ENCODE data around the gene GRIN2D.
"Not testable (repeated sequence)": the region's sequence is repeated elsewhere in the genome, so short reads cannot be mapped to it uniquely, and the experiment has no call there.

Gene GRIN2D

DNA sequence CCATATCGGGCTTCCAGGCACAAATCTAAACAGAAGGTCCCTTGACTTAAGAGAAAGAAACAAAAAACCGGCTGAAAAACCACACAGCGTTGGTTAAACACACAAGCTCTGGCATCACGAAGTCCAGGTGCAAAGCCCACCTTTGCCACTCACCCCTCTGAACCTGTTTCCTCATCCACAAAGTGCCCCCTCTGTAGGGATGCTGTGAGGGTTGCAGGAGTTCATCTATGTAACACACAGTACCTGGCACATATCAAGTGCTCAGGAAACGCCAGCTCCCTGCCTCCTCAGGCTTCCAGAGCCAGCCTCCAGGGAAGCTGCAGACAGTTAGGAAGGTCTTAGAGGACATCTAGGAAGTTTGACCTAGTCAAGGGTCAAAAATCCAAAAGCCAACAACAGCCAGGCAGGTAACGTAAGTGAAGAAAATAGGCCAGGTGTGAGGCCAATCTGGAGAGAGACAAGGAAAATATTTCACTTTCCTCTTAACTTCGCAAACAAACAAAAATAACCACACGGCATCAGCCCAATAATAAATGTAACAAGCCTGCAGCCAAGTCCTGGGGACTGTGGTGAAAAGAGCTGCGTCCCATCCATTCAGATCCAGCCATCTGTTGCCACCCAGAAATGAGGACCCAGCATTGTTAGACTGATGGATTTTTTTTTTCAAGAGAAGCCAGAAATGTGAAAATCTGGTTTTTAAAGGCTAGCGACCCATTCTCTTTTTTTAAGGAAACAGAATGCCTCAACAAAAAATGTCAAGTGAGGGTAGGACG is 12.1 kb upstream of the GRIN2D start:
- no peak overlapping the region for H3K4me3 ChIP-seq (ENCODE audit: low read depth, low read length)
- TF ChIP-seq, protein P1, sequence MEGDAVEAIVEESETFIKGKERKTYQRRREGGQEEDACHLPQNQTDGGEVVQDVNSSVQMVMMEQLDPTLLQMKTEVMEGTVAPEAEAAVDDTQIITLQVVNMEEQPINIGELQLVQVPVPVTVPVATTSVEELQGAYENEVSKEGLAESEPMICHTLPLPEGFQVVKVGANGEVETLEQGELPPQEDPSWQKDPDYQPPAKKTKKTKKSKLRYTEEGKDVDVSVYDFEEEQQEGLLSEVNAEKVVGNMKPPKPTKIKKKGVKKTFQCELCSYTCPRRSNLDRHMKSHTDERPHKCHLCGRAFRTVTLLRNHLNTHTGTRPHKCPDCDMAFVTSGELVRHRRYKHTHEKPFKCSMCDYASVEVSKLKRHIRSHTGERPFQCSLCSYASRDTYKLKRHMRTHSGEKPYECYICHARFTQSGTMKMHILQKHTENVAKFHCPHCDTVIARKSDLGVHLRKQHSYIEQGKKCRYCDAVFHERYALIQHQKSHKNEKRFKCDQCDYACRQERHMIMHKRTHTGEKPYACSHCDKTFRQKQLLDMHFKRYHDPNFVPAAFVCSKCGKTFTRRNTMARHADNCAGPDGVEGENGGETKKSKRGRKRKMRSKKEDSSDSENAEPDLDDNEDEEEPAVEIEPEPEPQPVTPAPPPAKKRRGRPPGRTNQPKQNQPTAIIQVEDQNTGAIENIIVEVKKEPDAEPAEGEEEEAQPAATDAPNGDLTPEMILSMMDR (IDR thresholded peaks at IDR 0.05; ENCODE audit: borderline replicate concordance, insufficient read depth, low read depth, low read length) = no peak

DNA sequence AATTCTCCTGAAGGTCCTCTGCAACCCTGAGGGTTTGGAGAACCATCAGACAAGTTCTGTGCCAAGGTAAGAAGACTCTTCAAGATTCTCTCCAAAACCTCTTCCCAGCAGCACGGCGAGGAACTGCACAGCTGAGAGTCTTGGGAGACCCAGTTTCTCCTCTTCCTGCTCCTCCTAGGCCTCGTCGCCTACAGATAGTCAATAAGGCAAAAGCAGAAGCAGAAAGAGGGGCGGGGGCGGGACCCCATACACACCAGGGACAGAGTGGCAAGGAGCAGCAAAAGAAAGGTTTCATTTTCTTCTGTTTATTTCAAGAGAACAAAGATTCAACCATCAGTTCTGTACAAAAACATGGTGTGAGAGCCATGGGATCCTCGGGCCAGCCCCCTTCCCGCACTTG is 11.2 kb upstream of the GRIN2D start:
- TF ChIP-seq, protein P1 (IDR thresholded peaks at IDR 0.05; ENCODE audit: borderline replicate concordance, insufficient read depth, low read depth, low read length) = no peak
- no peak overlapping the region for H3K4me3 ChIP-seq (ENCODE audit: low read depth, low read length)

DNA sequence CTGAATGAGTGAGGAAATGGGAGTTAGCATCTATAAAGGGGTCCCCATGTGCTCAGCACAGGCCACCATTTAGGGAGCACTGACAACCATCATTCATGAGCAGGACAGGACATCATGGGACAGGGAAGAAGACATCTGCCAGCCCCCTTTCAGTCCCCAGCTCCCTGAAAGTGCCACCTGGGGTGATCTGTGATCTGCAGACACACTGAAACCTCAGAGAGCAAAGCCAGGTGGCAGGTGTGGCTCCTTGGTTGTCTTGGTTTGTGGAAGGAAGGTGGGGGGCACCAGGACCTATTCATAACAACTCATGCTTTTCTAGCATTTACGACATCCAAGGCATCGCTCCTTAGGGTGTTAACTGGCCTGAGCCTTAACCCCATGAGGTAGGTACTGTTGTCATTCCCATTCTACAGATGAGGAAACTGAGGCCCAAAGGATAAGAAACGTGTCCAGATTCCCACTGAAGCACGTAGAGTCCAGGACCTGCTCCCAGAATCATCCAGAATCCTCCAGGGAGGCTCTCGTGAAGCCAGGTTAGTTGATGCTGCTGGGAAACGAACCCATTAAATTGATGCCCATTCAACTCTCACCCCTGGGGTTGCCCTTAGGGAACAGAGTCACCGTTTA is 7.9 kb upstream of the GRIN2D start:
- H3K4me3 ChIP-seq (ENCODE audit: low read depth, low read length) = no peak overlapping the region
- TF ChIP-seq, protein P1 (IDR thresholded peaks at IDR 0.05; ENCODE audit: borderline replicate concordance, insufficient read depth, low read depth, low read length) = no peak

DNA sequence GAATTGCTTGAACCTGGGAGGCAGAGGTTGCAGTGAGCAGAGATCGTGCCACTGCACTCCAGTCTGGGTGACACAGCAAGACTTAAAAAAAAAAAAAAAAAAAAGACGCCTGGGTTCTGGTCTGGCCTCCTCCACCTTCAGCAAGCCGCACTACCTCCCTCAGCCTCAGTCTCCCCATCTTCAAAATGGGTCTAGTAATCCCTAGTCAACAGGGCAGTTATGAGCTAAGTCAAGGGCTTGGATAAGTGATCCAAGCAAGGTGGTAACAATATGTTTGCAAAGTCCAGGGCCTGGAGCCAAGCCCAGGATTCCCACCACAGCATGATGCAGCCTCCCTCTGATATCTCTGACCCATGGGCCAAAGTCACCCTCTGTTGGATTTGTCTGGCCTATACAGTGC is 6.5 kb upstream of the GRIN2D start:
- TF ChIP-seq, protein P1 (IDR thresholded peaks at IDR 0.05; ENCODE audit: borderline replicate concordance, insufficient read depth, low read depth, low read length) = no peak
- H3K4me3 ChIP-seq (ENCODE audit: low read depth, low read length) = no peak overlapping the region

DNA sequence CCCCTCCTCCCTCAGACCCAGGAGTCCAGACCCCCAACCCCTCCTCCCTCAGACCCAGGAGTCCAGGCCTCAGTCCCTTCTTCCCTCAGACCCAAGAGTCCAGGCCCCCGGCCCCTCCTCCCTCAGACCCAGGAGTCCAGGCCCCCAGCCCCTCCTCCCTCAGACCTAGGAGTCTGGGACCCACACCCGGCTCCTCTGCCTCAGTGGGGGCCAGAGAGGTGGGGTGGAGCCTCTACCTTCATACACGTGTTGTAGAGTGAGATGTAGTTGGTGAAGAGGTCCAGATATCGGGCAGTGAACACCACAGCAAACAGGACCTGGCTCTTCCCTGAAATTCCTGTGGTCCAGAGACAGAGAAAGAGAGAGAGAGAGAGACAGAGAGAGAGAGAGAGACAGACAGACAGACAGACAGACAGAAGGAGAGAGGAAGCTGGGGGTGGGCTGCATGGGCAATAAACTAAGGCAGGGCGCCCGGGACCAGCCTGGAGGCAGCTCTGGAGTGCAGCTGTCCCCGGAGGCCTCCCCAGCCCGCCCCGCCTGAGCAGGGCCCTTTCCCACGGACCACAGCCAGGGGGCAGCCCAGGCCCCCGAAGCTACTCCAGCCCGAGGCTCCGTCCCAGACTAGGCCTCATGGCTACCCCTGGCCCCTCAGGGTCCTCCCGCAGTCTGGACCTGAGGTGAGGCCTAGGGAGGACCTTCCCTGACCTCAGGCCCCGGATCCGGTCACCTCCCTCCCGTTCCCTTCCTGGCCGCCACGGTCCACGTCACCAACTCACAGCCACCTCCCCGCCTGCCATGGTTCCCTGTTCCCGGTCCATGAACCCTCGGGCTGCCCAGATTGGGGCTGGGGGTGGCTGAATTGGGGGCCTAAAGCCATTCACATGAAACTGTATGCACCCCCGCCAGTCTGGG is 3.0 kb upstream of the GRIN2D start:
- peak overlapping the region; percentile 82 for H3K4me3 ChIP-seq (ENCODE audit: low read depth, low read length)
- TF ChIP-seq, protein P1 (IDR thresholded peaks at IDR 0.05; ENCODE audit: borderline replicate concordance, insufficient read depth, low read depth, low read length) = peak; percentile 62

DNA sequence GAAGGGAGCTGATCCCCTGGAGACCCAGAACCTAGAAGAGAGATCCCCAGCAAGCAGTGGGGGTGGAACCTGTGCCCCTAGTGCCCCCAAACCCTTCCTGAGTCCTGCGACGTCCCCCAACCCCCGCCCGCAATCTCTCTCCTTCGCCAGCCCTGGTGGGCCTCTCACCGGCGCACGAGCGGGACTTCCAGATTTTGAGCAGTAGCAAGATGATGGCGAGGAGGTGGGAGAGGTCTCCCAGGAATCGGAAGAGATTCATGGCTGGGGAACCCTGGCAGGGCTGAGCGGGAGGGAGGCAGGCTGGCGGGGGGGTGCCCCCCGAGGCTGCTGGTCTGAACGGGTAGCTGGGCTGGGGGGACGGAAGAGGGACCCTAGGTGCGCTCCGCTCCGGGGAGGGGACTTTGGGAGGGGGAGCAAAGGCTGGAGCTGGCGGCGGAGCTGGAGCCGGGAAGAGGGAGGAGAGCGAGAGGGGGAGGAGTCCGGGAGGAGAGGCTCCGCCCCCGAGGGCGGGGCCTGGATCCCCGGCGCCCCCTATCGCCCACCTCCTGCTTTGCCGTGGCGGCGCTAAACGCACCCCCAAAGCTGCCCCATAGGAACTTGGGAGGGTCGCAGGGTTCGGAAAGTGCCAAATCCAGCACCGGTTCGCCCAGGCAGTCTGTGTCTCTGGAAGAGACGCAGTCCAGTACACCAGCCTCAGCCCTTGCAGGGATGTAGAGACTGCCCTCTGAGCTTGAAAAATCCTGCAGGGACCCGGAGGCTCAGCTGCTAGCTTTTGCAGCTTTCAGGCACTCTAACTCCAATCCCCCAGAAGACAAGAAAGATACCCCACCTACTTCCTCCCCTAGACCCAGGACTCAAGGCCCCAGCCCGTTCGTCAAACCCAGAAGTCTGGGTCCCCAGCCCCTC is 2.1 kb upstream of the GRIN2D start, which contains the start of gene KDELR1:
KDELR1 (minus strand) TSS at position 452 of the 906 bp plus-strand sequence; CDS start at position 259, 193 bp downstream.
- peak within 1 kb of the TSS; percentile 82 for H3K4me3 ChIP-seq (ENCODE audit: low read depth, low read length)
- TF ChIP-seq, protein P1 (IDR thresholded peaks at IDR 0.05; ENCODE audit: borderline replicate concordance, insufficient read depth, low read depth, low read length) = peak; percentile 98

DNA sequence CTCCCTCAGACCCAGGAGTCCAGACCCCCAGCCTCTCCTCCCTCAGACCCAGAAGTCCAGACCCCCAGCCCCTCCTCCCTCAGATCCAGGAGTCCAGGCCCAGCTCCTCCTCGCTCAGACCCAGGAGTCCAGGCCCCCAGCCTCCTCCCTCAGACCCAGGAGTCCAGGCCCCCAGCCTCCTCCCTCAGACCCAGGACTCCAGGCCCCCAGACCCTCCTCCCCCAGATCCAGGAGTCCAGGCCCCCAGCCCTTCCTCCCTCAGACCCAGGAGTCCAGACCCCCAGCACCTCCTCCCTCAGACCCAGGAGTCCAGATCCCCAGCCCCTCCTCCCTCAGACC is 1.5 kb upstream of the GRIN2D start:
- not testable (repeated sequence) for H3K4me3 ChIP-seq (ENCODE audit: low read depth, low read length)
